Femur (tissue), 1 donor: ENCODE measurements around the gene FZR1.
A peak's percentile ranks its signal among the peaks of the same experiment; 100 is the strongest.
"Not testable (repeated sequence)": the region's sequence is repeated elsewhere in the genome, so short reads cannot be mapped to it uniquely, and the experiment has no call there.

ENCODE experiments used
- DNase-seq: peaks from one replicate; pipeline ENCODE4 v3.0.0-alpha.2; 2017

The FZR1 gene

DNA sequence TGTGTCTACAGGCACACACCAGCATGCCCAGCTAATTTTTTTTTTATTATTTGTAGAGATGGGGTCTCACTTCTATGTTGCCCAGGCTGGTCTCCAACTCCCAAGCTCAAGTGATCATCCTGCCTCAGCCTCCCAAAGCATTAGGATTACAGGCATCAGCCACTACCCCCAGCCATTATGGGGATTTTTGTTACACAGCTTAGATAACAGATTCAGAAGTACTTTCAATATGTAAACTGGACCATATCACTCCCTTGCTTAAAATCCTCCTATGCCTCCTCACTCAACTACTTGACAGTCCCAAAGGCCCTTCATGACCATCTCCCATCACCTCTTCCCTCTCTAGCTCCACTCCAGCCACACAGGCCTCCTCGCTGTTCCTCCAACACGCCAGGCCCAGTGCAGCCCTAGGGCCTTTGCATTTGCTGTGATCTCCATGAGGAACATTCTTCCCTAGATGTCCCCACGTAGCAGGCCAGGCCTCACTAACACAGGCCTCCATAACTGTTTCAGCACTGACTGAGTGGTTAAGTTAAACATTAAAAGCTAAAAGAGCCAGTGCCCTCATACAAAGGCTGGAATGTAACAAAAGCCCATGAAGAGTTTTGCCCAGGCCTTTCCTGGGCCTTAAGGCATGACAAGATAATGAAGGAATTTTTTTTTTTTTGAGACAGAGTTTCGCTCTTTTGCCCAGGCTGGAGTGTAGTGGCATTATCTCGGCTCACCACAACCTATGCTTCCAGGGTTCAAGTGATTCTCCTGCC is 8.2 kb upstream of the FZR1 start:
- no peak for DNase-seq

DNA sequence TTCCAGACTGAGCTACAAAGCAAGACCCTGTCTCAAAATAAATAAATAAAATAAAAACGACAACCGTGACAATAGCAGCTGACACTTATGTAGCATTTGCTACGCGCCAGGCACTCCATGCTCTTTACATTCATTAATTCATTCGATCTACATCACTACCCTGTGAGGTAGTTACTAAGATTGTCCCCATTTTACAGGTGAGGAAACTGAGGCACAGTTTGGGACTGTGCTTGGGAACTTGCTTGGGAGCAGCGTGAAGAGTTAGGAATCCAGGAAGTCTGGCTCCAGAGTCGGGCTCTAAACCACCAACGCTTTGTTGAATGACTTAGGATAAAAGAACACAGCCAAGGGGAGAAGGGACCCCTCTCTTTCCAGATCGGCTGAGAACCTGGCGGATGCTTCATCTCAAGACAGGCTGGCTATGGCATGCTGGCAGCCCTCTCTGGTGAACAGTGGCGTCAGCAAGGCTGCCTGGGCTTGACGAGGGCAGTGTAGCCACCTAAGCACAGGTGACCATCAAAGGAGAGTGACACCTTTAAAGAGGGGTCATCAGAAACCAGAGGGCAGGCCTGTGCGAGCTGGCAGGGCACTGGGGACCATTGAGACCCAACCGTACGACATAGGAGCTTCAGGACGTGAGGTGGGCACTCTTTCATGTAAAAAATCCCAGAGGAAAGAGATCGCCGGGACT is 6.2 kb upstream of the FZR1 start:
- DNase-seq: no peak

DNA sequence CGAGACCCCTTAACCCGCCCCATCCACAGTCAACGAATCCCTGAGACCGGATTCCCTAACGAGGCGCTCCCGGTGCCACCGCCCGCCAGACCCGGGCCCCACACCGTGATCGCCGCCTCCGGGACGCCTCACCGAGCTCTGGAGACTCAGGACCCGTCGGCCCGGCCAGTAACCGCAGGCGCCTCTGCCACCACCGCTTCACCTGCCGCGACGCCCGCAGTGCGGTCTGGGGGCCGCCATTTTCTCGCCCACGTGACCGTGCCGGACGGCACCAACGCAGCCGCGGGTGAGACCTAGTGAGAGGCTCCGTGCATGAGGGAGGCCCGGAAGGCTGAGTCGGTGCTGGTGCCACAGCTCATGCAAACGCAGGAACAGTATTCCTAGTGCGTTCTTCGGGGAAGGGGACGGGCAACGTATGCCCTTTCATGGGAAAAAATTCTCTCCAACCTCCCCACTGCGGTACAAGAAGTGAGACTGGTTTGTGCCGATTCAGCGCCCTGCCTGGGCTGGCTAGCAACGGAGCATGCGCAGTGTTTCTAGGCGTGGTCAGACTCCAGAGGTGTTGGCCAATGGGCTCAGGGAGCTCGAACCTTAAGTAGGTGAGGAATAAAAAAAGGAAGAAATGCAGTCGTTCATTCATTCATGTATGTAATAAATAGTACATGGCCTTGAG is 5.5 kb upstream of the FZR1 start, which contains the start of gene DOHH:
DOHH (minus strand) TSS at position 246 of the 673 bp plus-strand sequence. CDS start 3,860 bp downstream, outside the sequence.
- peak; percentile 98 for DNase-seq

DNA sequence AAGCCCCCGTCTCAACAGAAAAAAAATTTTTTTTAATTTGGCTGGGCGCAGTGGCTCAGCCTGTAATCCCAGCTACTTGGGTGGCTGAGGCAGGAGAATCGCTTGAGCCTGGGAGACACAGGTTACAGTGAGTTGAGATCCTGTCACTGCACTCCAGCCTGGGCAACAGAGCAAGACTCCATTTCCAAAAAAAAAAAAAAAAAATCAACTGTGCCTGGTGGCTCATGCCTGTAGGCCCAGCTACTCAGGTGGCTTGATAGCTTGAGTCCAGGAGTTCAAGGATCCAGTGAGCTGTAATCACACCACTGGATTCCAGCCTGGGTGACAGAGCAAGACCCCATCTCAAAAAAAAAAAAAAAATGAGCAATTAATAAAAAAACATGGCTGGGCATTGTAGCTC is 4.3 kb upstream of the FZR1 start:
- no peak for DNase-seq

DNA sequence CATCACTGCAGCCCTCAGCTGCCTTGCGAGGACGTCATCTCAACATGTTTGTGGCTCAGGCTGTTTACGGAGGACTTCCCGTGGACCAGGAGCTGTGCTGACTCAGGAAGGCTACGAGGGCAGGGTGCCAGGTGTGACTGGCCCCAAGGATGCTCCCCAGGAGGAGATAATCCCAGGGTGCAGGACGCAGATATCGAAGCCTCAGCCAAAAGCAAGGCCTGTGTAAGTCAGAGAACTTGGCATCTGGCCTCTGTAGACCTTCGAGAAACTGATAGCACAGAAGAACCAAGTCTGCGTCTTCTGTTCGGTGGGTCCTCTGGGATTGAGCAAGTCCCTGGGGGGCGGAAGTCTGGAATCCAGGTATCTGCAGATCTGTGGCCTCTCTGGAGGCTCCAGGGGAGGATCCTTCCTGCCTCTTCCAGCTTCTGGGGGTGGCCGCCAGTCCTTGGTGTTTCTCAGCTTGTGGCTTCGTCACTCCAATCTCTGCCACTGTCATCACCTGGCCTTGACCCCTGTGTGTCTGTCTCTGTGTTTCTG is 3.0 kb upstream of the FZR1 start:
- DNase-seq: no peak

DNA sequence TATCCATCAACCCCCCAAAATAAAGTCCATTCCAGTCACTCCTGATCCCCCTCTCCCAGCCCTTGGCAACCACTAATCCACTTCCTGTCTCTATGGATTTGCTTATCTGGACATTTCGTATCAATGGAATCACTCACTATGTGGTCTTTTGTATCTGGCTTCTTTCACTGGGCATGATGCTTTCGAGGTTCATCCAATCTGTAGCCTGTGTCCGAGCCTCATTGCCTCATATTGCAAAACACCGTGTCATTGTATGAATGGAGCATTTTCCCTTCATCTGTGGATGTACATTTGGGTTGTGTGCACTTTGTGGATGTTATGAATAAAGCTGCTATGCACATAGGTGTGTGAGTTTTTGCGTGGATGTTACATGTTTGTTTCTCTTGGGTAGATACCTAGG is 1.4 kb upstream of the FZR1 start:
- DNase-seq: no peak

DNA sequence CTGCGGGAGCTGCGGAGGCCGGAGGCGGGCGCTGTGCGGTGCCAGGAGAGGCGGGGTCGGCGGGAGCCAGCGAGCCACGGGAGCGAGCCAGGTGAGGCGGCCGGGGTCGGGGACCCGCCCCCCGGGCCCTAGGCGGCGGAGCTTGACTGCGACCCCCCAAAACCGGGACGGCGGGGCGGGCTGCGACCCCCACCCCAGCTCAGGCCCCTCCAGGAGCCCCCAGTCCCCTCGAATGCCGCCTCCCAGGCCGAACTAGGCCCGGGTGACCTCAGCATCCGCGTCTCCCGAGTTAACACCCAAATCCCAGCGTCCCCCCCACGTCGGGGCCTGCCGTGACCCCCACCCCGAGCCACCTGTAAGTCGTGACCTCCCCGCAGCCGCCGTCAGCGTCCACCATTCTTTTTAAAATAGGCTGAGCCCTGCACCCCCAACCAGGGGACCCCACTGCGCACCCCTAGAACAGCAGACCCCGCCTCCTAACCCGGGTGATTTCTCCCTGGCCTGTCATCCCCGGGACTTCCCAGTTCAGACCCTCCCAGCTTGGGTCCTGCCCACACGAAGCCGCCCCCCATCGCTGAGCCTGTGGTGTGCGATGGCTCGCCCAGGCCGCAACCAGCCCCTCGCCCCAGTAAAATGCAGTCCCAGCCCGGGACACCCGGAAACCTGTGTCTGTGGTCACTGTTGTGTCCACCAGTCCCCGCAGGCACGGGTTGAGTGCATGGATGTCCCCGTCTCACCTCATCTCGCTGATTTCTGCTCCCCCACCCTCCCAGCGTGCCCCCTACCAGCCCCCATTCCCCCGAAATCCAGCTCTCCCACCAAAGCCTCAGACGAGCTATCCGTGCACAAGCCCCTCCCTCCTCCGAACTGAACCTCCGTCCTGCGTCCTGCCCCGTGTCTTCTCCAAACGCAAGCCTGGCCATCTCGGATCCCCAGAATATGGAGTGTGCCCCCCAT is 551 bp downstream of the FZR1 start:
- DNase-seq: peak; percentile 59

DNA sequence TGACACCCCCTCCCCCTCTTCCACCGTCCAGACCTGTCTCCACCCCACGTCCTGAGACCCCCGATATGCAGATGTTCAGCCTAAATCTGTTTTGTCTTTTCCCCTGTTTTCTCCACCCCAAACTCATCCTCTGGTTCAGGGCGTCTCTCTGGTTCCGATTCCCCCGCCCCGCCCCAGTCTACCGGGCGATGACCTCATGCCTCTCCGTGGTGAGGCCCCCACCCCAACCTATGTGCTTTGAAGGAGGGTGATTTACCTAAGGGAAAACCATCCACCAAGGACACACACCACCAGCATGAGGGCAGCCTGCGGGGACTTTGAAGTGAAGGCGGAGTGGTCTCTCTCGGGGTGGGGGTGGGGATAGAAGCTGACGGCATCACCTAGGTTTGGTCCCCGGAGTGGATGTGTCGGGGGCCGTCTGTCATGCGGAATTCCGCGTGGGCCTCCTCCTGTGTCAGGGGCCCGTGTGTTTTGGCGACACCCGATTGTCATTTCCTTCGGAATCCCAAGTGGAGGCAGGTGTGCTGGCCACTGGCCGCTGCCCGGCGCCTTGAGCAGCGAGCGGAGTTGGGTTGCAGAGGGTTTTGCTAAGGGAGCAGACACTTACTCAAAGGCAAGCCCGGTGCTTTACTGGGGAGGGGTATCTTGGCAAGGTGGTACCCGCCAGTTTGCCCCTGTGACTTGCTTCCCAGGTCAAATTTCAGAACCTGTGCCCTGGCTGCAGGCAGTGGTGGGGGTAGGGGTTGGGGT is 1.4 kb downstream of the FZR1 start:
- peak; percentile 51 for DNase-seq

DNA sequence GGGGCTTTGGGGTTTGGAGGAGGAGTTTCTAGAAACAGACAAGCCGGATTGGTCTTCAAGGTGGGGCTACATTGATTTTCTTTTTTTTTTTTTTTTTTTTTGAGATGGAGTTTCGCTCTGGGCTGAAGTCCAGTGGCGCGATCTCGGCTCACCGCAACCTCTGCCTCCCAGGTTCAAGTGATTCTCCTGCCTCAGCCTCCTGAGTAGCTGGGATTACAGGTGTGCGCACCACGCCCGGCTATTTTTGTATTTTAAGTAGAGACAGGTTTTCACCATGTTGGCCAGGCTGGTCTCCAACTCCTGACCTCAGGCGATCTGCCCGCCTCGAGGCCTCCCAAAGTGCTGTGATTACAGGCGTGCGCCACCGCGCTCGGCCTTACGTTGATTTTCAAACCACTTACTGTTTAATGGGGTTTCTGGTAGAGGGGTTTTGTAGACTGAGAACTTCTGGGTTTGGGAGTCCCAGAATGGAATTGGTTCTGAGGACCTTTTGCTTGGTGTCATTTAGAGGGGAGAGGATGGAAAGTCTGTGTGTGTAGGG is 2.1 kb downstream of the FZR1 start:
- DNase-seq: not testable (repeated sequence)

DNA sequence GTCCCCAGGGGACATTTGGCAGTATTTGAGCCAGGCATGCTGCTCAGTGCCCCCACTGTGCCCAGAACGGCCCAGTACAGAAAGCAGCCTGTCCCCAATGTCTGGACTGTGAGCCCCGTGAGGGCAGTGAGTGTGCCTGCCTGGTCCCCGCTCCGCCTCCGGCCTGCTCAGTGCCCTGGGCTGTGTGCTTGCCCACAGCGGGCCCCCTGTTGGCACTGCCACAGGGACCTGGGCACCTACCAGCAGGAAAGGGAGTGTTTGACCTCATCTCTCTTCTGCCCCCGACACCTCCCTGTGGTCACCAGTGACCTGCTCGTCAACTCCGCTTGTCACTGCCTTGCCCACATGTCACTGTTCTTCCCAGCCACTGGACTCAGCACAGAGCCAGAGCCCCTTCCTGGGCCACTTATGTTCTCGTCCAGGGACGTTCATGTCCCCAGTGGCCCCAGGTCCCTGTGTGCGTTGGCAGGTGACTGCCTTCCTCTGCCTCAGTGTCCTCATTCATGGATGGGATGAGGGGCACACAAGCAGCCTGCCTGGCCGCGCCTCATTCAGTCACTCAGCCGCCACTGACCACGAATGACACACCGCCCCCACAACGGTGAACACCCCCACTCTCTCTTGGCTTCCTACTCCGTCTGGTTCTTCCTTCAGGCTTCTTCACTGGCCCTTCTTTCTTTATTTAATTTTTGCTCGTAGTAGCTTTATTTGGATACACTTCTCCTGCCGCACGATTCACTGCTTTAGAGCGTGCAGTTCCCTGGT is 2.8 kb downstream of the FZR1 start:
- DNase-seq: no peak

DNA sequence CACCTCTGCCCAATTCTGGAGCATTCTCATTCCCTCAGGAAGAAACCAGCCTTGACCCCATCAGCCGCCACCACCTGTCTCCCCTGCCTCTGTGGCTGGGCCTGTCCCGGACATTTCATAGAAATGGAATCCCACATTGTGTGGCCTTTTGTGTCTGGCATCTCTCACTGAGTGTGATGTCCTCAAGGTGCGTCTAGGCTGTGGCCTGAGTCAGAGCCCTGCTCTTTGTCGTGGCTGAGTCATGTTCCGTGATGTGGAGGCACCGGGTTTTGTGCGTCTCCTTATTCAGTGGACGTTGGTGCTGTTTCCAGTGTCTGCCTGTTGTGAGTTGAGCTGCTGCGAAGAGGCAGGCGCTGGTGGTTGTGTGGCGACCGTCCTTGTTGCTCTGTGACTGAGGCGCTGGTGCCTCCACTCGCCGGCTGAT is 3.5 kb downstream of the FZR1 start:
- DNase-seq: no peak

DNA sequence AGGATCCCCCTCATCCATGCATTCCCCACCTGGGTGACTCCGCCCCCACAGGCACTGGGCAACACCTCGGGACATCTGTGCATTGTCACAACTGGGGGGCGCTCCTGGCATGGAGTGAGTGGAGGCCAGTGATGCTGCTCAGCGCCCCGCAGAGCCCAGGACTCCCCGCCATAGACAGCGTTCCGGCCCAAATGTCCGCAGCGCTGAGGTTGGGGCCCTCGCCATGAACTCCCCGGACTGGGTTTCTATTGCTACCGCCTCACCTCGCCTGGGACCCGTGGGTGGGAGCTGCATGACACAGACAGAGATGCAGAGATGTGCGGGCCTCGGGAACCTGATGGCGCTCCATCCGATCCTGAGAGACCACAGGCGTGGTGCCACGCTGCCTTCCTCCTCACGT is 4.6 kb downstream of the FZR1 start:
- DNase-seq: no peak

DNA sequence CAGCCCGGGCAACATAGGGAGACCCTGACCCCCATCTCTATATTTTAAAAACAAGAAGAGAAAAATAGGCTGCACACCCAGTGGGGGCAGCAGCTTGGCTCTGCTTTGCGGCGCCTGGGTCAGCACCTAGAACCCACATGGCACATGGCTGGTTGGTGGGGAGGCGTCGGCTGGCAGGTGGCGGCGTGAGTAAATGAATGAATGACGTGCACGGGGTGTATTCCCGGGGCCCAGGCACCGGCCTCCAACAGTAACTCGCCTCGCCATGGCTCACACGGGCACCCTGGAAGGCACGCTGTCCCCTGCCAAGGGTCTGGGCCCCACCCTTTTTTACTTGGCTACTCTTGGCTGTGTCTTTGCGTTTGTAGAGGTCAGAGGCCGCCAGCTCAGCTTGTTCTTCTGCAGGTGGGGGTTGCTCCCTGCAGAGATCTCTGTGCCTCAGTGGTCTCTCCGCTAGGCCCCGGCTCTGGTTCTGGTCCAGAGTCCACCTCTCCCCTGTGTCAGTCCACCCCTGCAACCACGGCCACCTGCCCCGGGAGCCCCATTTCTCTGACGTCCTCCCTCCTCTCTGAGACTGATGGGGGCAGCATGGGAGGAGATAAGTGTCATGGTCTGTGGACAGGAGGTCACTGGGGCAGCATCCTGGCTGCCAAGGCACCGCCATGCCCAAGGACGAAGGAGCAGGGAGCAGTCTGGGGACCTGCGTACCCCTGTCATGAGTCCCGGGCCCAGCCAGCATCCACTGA is 5.6 kb downstream of the FZR1 start:
- DNase-seq: no peak

DNA sequence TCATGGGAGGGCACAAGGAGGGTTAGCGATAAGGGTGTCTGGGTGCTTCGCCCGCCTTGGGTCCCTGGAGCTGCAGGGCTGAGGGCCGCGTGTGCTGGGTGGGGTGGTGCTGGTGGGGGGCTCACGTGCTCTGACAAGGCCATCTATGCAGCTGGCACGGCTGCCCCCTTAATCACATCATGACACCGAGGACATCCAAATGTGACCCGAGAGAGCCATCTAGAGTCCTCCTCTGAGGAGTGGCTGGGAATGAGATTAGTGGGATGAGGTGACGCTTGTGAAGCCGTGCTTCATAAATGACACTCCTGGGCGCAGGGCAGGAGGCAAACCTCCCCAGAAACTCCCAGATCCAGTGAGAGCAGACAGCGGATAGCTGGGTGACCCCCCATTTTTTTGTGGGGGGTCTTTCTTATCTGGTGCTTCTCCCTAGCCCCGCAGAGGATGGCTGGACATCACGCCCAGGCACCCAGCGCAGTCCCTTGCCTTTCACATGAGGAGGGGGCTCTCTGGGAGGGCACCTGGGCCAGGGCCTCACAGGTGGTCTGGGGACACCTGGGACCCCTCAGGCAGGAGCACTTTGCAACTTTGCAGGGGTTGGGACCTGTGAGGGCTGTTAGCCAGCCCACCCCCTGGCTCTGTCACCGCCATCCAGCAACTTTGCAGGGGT is 6.6 kb downstream of the FZR1 start:
- no peak for DNase-seq

DNA sequence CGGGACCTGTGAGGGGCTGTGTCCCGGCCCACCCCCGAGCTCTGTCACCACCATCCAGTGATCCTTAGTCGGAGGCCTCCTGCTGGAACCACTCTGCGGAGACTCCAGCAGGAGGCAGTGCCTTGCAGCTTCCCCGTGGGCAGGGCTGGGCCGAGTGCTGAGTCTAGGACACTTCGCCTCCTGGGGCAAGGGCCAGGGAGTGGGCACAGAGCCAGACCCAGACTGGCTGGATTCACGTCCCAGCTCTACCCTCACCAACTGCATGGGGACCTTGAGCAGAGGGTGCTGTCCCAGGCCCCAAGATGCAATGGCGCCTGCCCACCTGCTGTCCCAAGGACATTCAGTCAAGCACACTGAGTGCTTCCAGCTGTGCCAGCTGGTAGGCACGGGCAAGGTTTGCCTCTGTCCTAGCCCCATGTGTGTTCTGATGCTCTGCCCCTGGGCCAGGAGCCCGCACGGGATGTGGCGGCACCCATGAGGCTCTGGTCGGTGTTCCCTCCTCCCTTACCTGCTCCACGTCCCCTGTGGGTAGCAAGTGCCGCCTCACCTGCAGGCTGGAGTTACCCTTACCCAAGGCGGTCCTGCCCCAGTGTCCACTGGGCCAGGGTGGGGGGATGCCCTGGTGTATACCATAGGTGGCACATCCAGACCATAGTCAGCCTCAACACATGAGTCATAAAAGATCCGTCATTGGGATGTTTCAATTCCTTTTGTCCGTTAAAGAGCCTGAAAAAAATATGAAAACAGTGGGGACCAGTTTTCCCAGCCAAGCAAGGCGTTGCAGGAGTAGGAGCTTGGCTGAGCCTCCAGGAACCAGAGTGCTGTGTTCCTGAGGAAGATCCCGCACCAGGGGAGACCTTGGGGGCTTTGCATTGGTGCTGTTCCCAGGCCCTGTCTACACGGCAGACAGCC is 7.4 kb downstream of the FZR1 start:
- DNase-seq: no peak

DNA sequence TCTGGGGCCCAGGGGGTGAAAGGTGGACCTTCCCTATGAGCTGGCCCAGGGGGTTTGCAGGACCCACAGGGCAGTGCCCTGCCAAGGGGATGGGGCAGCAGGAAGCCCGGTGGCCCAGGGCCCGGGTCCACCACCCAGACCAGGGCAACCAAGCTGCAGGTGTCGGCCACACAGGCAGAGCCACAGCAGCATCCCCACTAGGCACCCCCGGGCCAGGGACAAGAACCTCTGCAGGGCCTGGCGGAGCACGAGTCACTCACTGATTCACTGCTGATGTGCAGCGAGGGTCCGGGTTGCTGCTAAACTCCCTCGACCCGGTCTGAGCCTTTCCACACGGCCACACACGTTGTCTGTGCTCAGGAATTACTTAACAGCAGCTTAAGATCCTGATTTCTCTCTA is 8.8 kb downstream of the FZR1 start:
- no peak for DNase-seq

DNA sequence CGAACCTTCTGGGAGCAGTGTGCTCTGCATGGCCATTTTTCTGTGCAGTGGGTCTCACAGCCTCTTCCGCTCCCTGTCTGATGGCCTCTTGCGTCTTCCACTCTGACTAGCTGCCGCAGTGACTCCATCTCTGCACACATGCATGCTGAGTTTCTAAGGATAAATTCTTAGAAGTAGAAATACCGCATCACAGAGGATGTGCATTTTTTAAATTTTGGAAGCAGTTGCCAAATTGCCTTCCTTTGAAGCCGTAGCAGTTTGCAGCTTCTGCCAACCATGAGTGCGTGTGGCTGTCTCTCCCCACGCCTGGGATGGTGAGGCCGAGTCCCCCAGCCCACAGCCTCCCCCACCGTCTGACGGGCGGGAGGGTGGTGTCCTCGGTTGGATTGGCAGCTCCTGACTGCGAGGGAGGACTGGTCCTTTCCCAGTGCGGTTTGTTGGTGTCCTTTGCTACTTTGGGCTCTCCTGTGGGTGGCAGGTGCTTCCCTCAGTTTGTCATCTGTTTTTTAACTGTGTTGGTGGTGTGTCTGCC is 9.8 kb downstream of the FZR1 start:
- no peak for DNase-seq
